ENCODE measurements around the gene PSRC1. TPM values are rescaled to one million over a fixed set of nuclear protein-coding genes. Genes with fewer than 3 reads are reported as not detected.

Gene PSRC1
- total and polyA plus RNA-seq, 2 experiments from 2014 or later, result 55.0 to 61.1 TPM

- H3K36me3 ChIP-seq (ENCODE audit: insufficient read depth), result no peaks in the 10 kb centered on the region
- no peaks in the 10 kb centered on the region for H3K79me2 ChIP-seq (replicated peaks; ENCODE audit: insufficient read depth)
- no peak overlapping the region for H3K4me3 ChIP-seq
- Mint-ChIP-seq H3K27ac (no peak overlapping the region), H3K4me3 (no peak overlapping the region), H3K27me3 (ENCODE audit: insufficient read depth, low read depth, poor library complexity) (peaks cover 14% of the 10 kb centered on the region), H3K4me1 (peaks cover 22% of the 10 kb centered on the region), H3K9me3 (no peaks in the 10 kb centered on the region; the same call in 2 of the 3 replicates), H3K36me3 (ENCODE audit: low read depth) (peaks cover 18% of the 10 kb centered on the region)
- H3K4me1 ChIP-seq (ENCODE audit: insufficient read depth), result peaks cover 16% of the 10 kb centered on the region
- ATAC-seq (no peak), DNase-seq (ENCODE audit: low spot score) (no peak)
- TF ChIP-seq EZH2phosphoT487 (IDR thresholded peaks at IDR 0.05; ENCODE audit: unreplicated experiment) (no peak), ZNF331 (CRISPR knock-in tag; IDR thresholded peaks at IDR 0.05; ENCODE audit: low read depth) (no peak), EZH2 (IDR thresholded peaks at IDR 0.05; ENCODE audit: low read depth, unreplicated experiment) (no peak), ETS1 (IDR thresholded peaks at IDR 0.05) (no peak), ZNF114 (CRISPR knock-in tag; IDR thresholded peaks at IDR 0.05) (no peak), JUNB (IDR thresholded peaks at IDR 0.05; ENCODE audit: unreplicated experiment) (no peak), STAT1 (IDR thresholded peaks at IDR 0.05; ENCODE audit: unreplicated experiment) (no peak), POLR2AphosphoS5 (IDR thresholded peaks at IDR 0.05; ENCODE audit: low read depth) (no peak), ZNF462 (CRISPR knock-in tag; IDR thresholded peaks at IDR 0.05) (no peak), NANOG (IDR thresholded peaks at IDR 0.05; ENCODE audit: borderline replicate concordance) (no peak), CTCF (conservative IDR thresholded peaks at IDR 0.05; ENCODE audit: low read depth in 2 of 2) (no peak), CREB1 (CRISPR knock-in tag; IDR thresholded peaks at IDR 0.05; ENCODE audit: low read depth) (no peak), REST (IDR thresholded peaks at IDR 0.05; ENCODE audit: unreplicated experiment) (no peak)
- H3K9me2 ChIP-seq (ENCODE audit: insufficient read depth), result no peaks in the 10 kb centered on the region
- H4K20me1 ChIP-seq (replicated peaks; ENCODE audit: insufficient read depth), result no peaks in the 10 kb centered on the region
- no peak overlapping the region for H2AFZ ChIP-seq
- no peak overlapping the region for H3K4me2 ChIP-seq
- no peak overlapping the region for H3K27ac ChIP-seq (ENCODE audit: low read depth)
- H3F3A ChIP-seq (replicated peaks; ENCODE audit: low read depth), result peaks cover 3% of the 10 kb centered on the region; the same call in 1 of the 2 replicates
- H3K27me3 ChIP-seq (ENCODE audit: insufficient read depth), result no peaks in the 10 kb centered on the region
Observed at GRCh38 chr1:109271458-109271857, 11.5 kb downstream of the PSRC1 start.

Data from GM23338 (cell line).